GM19099 (cell line): ENCODE data around the gene CLIC5.

ENCODE experiments used
- POLR2A ChIP-seq: IDR thresholded peaks from 3 replicates; pipeline ENCODE4 v1.6.1; 2011; ENCODE audit warnings: low read depth; ENCODE audit not compliant: insufficient read length; ENCODE audit errors: extremely low read depth

The CLIC5 gene

GRCh38 chr6:45967363-45967762 lies 48.3 kb downstream of the CLIC5 start:
- no peak for TF ChIP-seq POLR2A

GRCh38 chr6:45966797-45967196 lies 48.9 kb downstream of the CLIC5 start:
- TF ChIP-seq POLR2A = no peak

DNA sequence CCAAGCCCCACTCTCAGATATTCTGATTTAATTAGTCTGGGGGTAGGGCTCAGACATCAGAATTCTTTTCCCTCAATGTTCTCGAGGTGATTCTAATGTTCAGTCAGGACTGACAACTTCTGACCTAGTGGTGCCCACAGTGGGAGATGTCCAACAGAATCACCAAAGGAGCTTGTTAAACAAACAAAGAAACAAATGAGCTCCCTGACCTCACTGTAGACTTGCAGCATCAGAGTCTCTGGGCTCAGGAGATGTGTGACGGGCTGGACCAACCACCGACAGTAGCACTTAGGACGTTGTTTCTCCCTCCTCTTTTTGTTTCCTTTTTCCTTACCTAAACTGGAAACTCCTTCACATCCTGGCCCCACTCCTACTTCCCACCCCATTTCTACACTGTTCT lies 49.3 kb downstream of the CLIC5 start:
- TF ChIP-seq POLR2A = no peak

- TF ChIP-seq POLR2A = no peak
Measured at GRCh38 chr6:45965792-45966191, 49.9 kb downstream of the CLIC5 start.

GRCh38 chr6:45965007-45965406 lies 50.7 kb downstream of the CLIC5 start:
- TF ChIP-seq POLR2A = no peak

- TF ChIP-seq POLR2A = no peak
Measured at GRCh38 chr6:45964300-45964699, 51.4 kb downstream of the CLIC5 start.

DNA sequence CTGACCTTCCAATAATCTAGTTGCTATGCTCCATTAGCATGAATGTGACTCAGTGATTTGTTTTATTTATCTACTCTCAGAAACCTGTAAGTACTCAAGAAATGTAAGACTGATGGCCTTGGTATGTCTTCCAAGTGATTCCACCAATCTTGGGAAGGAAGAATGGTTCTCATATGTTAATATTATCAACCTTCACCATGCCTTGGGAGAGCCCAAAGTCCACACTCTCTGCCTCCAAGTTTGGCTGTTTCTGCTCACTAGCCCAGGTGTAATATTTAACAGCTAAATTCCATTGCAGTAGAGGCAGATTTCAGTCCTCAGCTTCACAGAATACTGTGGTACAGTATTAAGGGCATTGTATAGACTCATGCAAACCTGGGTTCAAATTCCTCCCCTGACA lies 51.8 kb downstream of the CLIC5 start:
- no peak for TF ChIP-seq POLR2A

DNA sequence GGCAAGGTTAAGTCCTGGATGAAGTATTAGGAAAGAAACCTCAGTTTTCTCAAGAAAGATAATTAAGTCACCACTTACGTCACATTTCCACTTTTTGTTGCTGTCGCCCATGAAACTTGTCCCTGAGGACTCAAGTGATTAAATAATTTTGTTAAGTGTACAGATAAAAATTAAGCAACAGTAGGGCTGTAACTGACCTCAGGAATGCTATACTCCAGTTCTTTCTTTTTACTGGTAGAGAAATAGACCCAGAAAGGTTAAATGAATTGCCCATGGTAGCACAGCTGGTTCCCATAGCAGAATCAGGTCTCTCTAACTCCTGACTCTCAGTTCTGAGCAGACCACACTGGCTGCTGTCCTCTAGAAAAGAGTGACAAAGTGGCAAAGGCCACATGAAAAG lies 54.5 kb downstream of the CLIC5 start:
- TF ChIP-seq POLR2A = no peak

- TF ChIP-seq POLR2A = no peak
Measured at GRCh38 chr6:45959534-45960145, 56.0 kb downstream of the CLIC5 start.

GRCh38 chr6:45956663-45957062 lies 59.0 kb downstream of the CLIC5 start:
- TF ChIP-seq POLR2A = no peak

- no peak for TF ChIP-seq POLR2A
Measured at GRCh38 chr6:45956176-45956575, 59.5 kb downstream of the CLIC5 start.

DNA sequence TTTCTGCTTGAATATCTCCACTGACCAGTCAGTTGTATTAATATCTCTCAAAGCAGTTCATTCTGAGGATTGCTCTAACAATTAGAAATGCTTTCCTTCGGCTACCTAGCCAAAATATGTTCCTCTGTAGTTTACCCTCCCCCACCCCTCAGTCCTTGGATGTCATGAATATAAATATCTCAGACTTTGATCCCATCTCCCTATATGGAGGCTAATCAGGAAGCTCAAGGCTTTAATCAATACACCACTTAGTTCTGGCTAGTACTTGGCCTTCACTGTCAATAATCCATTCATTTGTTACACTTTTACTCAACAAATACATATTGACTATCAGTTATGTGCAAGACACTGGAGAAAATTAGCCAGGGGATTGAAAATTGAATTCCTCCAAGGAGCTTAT lies 60.1 kb downstream of the CLIC5 start:
- no peak for TF ChIP-seq POLR2A

- no peak for TF ChIP-seq POLR2A
Measured at GRCh38 chr6:45952546-45952945, 63.1 kb downstream of the CLIC5 start.

GRCh38 chr6:45952168-45952529 lies 63.5 kb downstream of the CLIC5 start:
- no peak for TF ChIP-seq POLR2A

DNA sequence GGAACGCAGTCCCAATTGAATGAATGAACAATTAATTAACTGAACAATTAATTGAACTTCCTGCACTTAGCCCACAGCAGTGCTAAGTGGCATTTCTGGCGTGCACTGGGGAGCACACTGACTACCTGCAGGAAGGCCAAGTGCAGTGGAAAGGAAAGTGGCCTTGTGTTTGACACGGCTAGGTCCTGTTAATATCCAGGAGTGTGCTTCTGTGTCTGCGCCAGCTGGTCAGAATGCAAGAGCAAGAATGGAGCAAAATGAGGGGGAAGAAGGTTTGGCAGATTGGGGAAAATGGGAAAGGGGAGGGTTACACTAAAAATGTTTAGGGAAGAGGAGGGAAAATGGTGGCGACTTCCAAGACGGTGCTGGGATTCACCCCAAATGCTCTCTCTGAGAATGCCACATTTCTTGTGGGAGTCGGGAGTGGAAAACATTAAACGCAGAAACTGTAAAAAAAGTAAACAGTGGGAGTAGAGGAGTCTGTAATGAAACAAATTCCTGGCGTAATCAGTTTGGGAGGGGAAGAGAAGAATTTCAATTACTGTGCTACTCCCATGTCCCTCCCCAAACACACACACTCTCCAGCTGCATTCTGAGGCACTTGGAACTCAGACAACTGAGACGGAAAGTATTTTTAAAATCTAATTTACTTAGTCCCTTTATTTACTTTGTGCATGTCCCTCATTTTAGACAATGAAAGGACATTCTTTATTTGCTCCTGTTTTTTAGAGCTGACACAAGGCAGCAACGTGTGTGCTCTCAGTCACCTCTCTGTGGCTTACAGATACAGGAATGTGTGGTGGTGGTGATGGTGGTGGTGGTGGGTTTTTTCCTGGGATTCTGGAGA lies 64.1 kb downstream of the CLIC5 start:
- no peak for TF ChIP-seq POLR2A

DNA sequence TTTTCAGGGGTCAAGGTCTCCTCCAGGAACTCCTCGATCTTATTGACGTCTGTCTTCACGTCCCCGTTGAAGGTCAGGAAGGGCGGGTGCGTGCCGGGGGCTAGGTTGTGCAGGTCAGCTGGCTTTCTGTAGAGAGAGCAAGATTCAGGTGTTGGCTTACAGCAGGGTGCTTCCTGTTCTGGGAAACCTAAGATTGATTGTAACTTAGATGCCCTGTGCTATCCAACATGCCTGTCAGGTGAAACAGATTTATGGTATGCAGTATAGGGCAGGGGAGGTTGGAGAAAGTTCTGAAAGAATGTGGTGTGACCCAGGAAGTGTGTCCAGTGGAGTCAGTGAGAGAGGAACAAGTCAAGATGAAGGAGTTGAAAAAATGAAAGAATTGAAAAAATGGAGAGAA lies 66.4 kb downstream of the CLIC5 start:
- no peak for TF ChIP-seq POLR2A
